Measurements from ENCODE around the gene PTPRM. TPM values are rescaled to one million over a fixed set of nuclear protein-coding genes. Genes with fewer than 3 reads are reported as not detected.

Gene PTPRM
- total and polyA plus RNA-seq, 2 of the 8 experiments (the other 6 are each of a cell fraction or from before 2014, with no cell fraction given): 4.1 to 7.0 TPM

- ChIA-PET POLR2A (ENCODE audit: partially characterized antibody) (no interaction called here), CTCF (ENCODE audit: partially characterized antibody) (no interaction called here)
- Histone ChIP-seq H4K91ac (replicated peaks; ENCODE audit: insufficient read length, low read length) (no peak overlapping the region), H3K27me3 (replicated peaks in 1 of 4; ENCODE audit: control insufficient read depth in 3 of 4, extremely low read depth in 1 of 4, insufficient read depth in 3 of 4, low read length in 3 of 4) (no peaks in the 10 kb centered on the region), H3K18ac (ENCODE audit: extremely low read depth, low read length) (no peak overlapping the region), H3K36me3 (ENCODE audit: control insufficient read depth in 2 of 4, insufficient read depth in 4 of 4, low read length in 3 of 4) (no peaks in the 10 kb centered on the region), H4K5ac (ENCODE audit: insufficient read length, low read depth, low read length) (no peak overlapping the region), H3K23ac (ENCODE audit: insufficient read length) (no peak overlapping the region), H4K20me1 (replicated peaks in 1 of 2; ENCODE audit: control insufficient read depth in 1 of 2, insufficient read depth in 2 of 2, low read length in 2 of 2) (no peaks in the 10 kb centered on the region), H3K56ac (replicated peaks; ENCODE audit: insufficient read length, low read depth, low read length) (no peak overlapping the region), H2BK12ac (ENCODE audit: low read depth, low read length) (no peak overlapping the region), H2AFZ (ENCODE audit: low read length) (no peak overlapping the region), H3K4me1 (replicated peaks in 1 of 4; ENCODE audit: control insufficient read depth in 3 of 4, insufficient read depth in 4 of 4, low read length in 3 of 4) (0 out of 7 replicates have a peak, but pooled peaks cover 0 to 2% (median 0%) of the 10 kb centered on the region in 4 experiments), H2BK15ac (ENCODE audit: low read length) (no peak overlapping the region), H2BK120ac (replicated peaks; ENCODE audit: low read depth, low read length) (no peak overlapping the region), H2AK5ac (ENCODE audit: low read depth, low read length) (0 out of 2 replicates have a peak overlapping the region, but pooled peaks have one; percentile 41), H3K4me2 (ENCODE audit: insufficient read depth in 1 of 2, low read depth in 2 of 2, low read length in 2 of 2) (no peak overlapping the region), H4K8ac (ENCODE audit: extremely low read depth, insufficient read depth, low read length) (no peak overlapping the region), H3K14ac (ENCODE audit: insufficient read length) (no peak overlapping the region), H3K79me2 (ENCODE audit: control insufficient read depth in 1 of 2, insufficient read depth in 2 of 2, low read length in 2 of 2) (no peaks in the 10 kb centered on the region), H3K4me3 (ENCODE audit: extremely low read depth in 1 of 4, insufficient read depth in 2 of 4, low read depth in 3 of 4, low read length in 4 of 4) (no peak overlapping the region), H2BK20ac (ENCODE audit: low read length) (no peak overlapping the region), H2BK5ac (ENCODE audit: low read depth, low read length) (no peak overlapping the region), H3K79me1 (ENCODE audit: low read depth, low read length) (no peaks in the 10 kb centered on the region), H3K27ac (ENCODE audit: low read depth, low read length) (no peak overlapping the region), H3K23me2 (ENCODE audit: low read depth, low read length) (no peaks in the 10 kb centered on the region), H3K4ac (replicated peaks; ENCODE audit: insufficient read length, low read depth, low read length) (no peak overlapping the region), H3K9ac (replicated peaks in 1 of 4; ENCODE audit: extremely low read depth in 1 of 4, low read depth in 3 of 4, low read length in 3 of 4) (no peak overlapping the region), H3K9me3 (ENCODE audit: insufficient read depth in 2 of 2, low read depth in 1 of 2, low read length in 1 of 2) (no peaks in the 10 kb centered on the region)
- DNase-seq (ENCODE audit: low read depth in 1 of 2, low spot score in 2 of 2) (no peak), FAIRE-seq (no peak)
- TF ChIP-seq POLR2AphosphoS5 (IDR thresholded peaks at IDR 0.05; ENCODE audit: low read depth, low read length): no peak
- TF ChIP-seq, protein P1, sequence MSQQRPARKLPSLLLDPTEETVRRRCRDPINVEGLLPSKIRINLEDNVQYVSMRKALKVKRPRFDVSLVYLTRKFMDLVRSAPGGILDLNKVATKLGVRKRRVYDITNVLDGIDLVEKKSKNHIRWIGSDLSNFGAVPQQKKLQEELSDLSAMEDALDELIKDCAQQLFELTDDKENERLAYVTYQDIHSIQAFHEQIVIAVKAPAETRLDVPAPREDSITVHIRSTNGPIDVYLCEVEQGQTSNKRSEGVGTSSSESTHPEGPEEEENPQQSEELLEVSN (IDR thresholded peaks at IDR 0.05): no peak
- TF ChIP-seq CTBP2 (IDR thresholded peaks at IDR 0.05; ENCODE audit: borderline replicate concordance, insufficient read depth, insufficient read length, low read length): no peak
- no peak for TF ChIP-seq SRF (IDR thresholded peaks at IDR 0.05; ENCODE audit: low read depth, low read length)
- TF ChIP-seq RBBP5 (IDR thresholded peaks at IDR 0.05; ENCODE audit: borderline replicate concordance, low read depth, low read length): no peak
- no peak for TF ChIP-seq RXRA (IDR thresholded peaks at IDR 0.05; ENCODE audit: insufficient read depth, low read depth, low read length)
- TF ChIP-seq EP300 (IDR thresholded peaks at IDR 0.05; ENCODE audit: borderline replicate concordance in 1 of 2, low read depth in 2 of 2, low read length in 2 of 2): no peak
- no peak for TF ChIP-seq SP2 (IDR thresholded peaks at IDR 0.05; ENCODE audit: low read length)
- TF ChIP-seq, protein P2, sequence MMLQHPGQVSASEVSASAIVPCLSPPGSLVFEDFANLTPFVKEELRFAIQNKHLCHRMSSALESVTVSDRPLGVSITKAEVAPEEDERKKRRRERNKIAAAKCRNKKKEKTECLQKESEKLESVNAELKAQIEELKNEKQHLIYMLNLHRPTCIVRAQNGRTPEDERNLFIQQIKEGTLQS (IDR thresholded peaks at IDR 0.05; ENCODE audit: insufficient read depth, low read depth, low read length): no peak
- WGBS, 2 experiments (ENCODE audit: extremely low coverage in 1 of 2, insufficient coverage in 1 of 2, insufficient read length in 1 of 2, insufficient replicate concordance in 2 of 2, low coverage in 1 of 2, low lambda C conversion rate in 2 of 2, missing lambda C conversion rate in 1 of 2): 77% methylated on average over 7 of the region's 7 CpGs; no CpG with 5 or more reads in 1 of the 2 experiments
Measured at GRCh38 chr18:8124232-8125146, 557.4 kb downstream of the PTPRM start.
